HG03520 (cell line): ENCODE measurements around the gene LRRN1.

Source experiments
- ATAC-seq: cut with Tn5 transposase; IDR thresholded peaks from one replicate; pipeline ENCODE4 v1.9.1; 2021; ENCODE audit warnings: mild to moderate bottlenecking, moderate library complexity; ENCODE audit not compliant: unreplicated experiment

The LRRN1 gene

DNA sequence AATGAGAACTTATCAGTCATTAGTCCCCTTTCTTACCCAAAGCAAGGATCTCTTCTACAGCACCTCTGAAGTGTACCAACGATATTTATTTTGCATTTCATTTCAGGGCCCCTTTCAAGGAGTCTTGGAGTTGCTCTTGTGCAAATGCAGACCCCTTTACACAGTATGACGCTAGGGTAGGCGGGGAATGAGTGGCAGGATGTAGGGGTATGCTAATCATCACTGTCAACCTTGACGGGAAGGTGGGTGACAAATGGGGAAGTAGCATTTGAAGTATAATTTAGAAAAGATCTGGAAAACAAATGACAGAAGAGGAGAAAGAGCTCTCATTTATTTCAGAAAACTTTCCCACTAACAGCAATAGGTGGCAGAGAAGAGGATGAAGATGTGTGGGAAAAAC, 94.4 kb downstream of the LRRN1 start:
- no peak for ATAC-seq
